HG03432 (cell line): ENCODE results near the gene NXN.
"Not testable (repeated sequence)": the region's sequence is repeated elsewhere in the genome, so short reads cannot be mapped to it uniquely, and the experiment has no call there.

ENCODE experiments used
- ATAC-seq: cut with Tn5 transposase; IDR thresholded peaks from one replicate; pipeline ENCODE4 v1.9.1; 2021; ENCODE audit warnings: mild to moderate bottlenecking, moderate library complexity; ENCODE audit not compliant: unreplicated experiment

Gene NXN

GRCh38 chr17:867896-868489, 111.6 kb downstream of the NXN start:
- no peak for ATAC-seq

GRCh38 chr17:867238-867637, 112.3 kb downstream of the NXN start:
- not testable (repeated sequence) for ATAC-seq

- ATAC-seq, result no peak
Measured at GRCh38 chr17:866568-867103, 112.9 kb downstream of the NXN start.

- ATAC-seq, result no peak
Measured at GRCh38 chr17:864315-864714, 115.3 kb downstream of the NXN start.

GRCh38 chr17:863880-864279, 115.7 kb downstream of the NXN start:
- no peak for ATAC-seq

- ATAC-seq, result no peak
Measured at GRCh38 chr17:862582-862981, 117.0 kb downstream of the NXN start.

GRCh38 chr17:861364-861763, 118.2 kb downstream of the NXN start:
- no peak for ATAC-seq

GRCh38 chr17:860805-861204, 118.8 kb downstream of the NXN start:
- ATAC-seq, result no peak

GRCh38 chr17:859824-860195, 119.8 kb downstream of the NXN start:
- ATAC-seq, result no peak

GRCh38 chr17:859061-859823, 120.3 kb downstream of the NXN start:
- ATAC-seq, result no peak

GRCh38 chr17:856149-856548, 123.4 kb downstream of the NXN start:
- no peak for ATAC-seq

GRCh38 chr17:855569-855968, 124.0 kb downstream of the NXN start:
- no peak for ATAC-seq

GRCh38 chr17:852850-853249, 126.7 kb downstream of the NXN start:
- ATAC-seq, result not testable (repeated sequence)

- ATAC-seq, result no peak
Measured at GRCh38 chr17:852349-852748, 127.2 kb downstream of the NXN start.

GRCh38 chr17:851924-852323, 127.7 kb downstream of the NXN start:
- no peak for ATAC-seq

GRCh38 chr17:850851-851763, 128.5 kb downstream of the NXN start:
- no peak for ATAC-seq

- no peak for ATAC-seq
Measured at GRCh38 chr17:850086-850850, 129.3 kb downstream of the NXN start.

GRCh38 chr17:848402-848801, 131.2 kb downstream of the NXN start:
- ATAC-seq, result no peak

- ATAC-seq, result no peak
Measured at GRCh38 chr17:846901-847843, 132.4 kb downstream of the NXN start.

- ATAC-seq, result no peak
Measured at GRCh38 chr17:841313-841712, 138.3 kb downstream of the NXN start.
